Measurements from ENCODE around the gene UBE2Z. TPM values are rescaled to one million over a fixed set of nuclear protein-coding genes. Genes with fewer than 3 reads are reported as not detected.

The UBE2Z gene
- total RNA-seq, 1 donor from 2014 or later = 88.8 TPM

DNA sequence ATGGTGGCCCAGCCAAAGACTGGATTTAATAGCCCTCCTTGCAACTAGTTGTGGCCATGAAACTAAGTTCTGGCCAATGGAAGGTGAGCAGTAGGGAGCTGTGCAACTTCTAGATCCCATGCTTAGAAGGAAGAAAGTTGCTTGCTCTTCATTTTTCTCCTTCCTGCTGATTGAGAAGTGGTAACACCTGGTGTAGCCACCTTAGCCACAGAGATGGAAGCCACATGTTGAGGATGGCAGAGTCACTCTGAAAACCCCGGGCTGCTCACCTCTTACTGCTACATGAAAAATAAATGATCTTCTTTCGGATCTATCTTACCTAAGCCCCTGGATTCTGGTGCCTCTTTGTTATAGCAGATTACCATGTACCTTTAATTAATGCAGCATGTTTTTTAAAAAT is 25.9 kb upstream of the UBE2Z start:
- Mint-ChIP-seq H3K27me3 (ENCODE audit: insufficient read depth) (no peaks in the 10 kb centered on the region), H3K27ac (no peak overlapping the region), H3K4me3 (no peak overlapping the region), H3K36me3 (ENCODE audit: low read depth) (no peaks in the 10 kb centered on the region), H3K9me3 (no peaks in the 10 kb centered on the region), H3K4me1 (ENCODE audit: low read depth) (peaks cover 21% of the 10 kb centered on the region)
- intact Hi-C loops (cut with micrococcal nuclease) = no loop called here
- DNase-seq (ENCODE audit: low spot score) = no peak

DNA sequence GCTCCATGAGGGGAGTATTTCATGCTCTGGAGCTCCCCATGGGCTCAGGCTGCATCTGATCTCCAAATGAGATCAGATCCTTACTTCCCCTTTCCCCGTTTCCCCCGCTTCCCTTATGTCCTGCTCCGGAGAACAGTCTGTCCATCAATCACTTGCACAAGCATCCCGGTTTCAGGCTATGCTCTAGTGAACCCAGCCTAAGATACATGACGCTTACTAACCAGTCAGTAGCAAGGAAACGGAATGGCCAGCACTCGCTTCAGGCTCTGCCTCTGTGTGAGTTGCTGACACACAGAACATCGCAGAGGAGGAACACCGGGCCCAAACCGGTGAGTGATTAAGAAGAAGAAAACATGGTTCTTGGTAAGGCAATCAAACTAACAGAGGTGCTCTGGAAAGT is 25.0 kb upstream of the UBE2Z start:
- no peak overlapping the region for H3K4me3 Mint-ChIP-seq
- H3K36me3 Mint-ChIP-seq (ENCODE audit: low read depth) = no peaks in the 10 kb centered on the region
- no peak for DNase-seq (ENCODE audit: low spot score)
- no peak overlapping the region for H3K27ac Mint-ChIP-seq
- no peaks in the 10 kb centered on the region for H3K27me3 Mint-ChIP-seq (ENCODE audit: insufficient read depth)
- H3K4me1 Mint-ChIP-seq (ENCODE audit: low read depth) = peaks cover 21% of the 10 kb centered on the region
- no peaks in the 10 kb centered on the region for H3K9me3 Mint-ChIP-seq
- intact Hi-C loops (cut with micrococcal nuclease) = no loop called here

DNA sequence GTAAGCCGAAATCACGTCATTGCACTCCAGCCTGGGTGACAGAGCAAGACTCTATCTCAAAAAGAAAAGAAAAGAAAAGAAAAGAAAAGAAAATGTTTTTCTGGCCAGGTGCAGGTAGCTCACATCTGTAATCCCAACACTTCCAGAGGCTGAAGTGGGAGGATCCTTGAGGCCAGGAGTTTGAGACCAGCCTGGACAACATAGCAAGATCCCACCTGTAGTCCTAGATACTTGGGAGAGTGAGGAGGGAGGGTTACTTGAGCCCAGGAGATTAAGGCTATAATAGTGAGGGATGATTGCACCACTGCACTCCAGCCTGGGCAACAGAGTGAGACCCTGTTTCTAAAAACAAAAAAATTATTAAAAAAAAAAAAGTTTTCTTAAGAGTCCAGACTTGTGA is 18.1 kb upstream of the UBE2Z start:
- H3K27me3 Mint-ChIP-seq (ENCODE audit: insufficient read depth) = no peaks in the 10 kb centered on the region
- peaks cover 7% of the 10 kb centered on the region for H3K36me3 Mint-ChIP-seq (ENCODE audit: low read depth)
- no peak overlapping the region for H3K27ac Mint-ChIP-seq
- peaks cover 24% of the 10 kb centered on the region for H3K4me1 Mint-ChIP-seq (ENCODE audit: low read depth)
- DNase-seq (ENCODE audit: low spot score) = no peak
- no peak overlapping the region for H3K4me3 Mint-ChIP-seq
- no peaks in the 10 kb centered on the region for H3K9me3 Mint-ChIP-seq
- intact Hi-C loops (cut with micrococcal nuclease) = loop anchor here (5.0 kb wide), 1 partner anchor 948 kb away; the partner anchor contains the start of gene PNPO

DNA sequence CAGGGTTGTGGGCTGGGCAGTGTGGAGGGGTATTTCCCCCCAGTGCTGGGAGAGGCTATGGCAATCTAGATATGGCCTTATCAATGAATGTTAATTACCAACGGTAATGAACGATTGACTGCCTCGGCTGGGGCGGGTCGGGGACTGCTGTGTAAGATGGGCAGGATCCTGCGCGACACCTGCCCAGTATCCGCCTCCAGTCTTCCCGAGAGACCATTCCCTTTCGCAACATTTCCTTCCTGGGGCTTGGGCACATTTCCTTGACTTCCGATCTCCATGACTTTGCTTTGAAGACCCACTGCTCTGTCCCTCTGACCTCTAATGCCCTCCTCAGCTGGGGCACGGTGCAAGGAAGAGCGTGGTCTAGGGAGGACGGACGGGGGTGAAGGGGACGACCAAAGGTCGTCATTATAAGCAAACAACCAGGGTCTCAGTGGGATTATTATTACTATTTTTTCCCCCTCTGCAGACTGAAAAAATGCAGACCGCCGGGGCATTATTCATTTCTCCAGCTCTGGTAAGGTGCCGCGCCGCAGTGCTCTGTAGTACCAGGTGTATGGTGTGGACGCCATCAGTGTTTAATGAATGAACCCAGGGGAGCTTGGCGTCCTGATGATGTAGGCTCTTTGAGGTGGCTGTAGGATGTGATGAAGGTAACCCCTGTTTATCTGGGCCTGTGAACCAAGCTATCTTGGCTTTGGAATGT is 15.1 kb upstream of the UBE2Z start:
- Mint-ChIP-seq H3K9me3 (no peaks in the 10 kb centered on the region), H3K36me3 (ENCODE audit: low read depth) (peaks cover 23% of the 10 kb centered on the region), H3K27me3 (ENCODE audit: insufficient read depth) (no peaks in the 10 kb centered on the region), H3K4me1 (ENCODE audit: low read depth) (peaks cover 31% of the 10 kb centered on the region), H3K4me3 (peak overlapping the region; percentile 97), H3K27ac (peak overlapping the region; percentile 95)
- no peak for DNase-seq (ENCODE audit: low spot score)
- intact Hi-C loops (cut with micrococcal nuclease) = loop anchor here (1.0 to 5.0 kb wide), 9 partner anchors 15 to 951 kb away; partner anchors contain the start of genes CALCOCO2, PNPO, SNF8 and UBE2Z

DNA sequence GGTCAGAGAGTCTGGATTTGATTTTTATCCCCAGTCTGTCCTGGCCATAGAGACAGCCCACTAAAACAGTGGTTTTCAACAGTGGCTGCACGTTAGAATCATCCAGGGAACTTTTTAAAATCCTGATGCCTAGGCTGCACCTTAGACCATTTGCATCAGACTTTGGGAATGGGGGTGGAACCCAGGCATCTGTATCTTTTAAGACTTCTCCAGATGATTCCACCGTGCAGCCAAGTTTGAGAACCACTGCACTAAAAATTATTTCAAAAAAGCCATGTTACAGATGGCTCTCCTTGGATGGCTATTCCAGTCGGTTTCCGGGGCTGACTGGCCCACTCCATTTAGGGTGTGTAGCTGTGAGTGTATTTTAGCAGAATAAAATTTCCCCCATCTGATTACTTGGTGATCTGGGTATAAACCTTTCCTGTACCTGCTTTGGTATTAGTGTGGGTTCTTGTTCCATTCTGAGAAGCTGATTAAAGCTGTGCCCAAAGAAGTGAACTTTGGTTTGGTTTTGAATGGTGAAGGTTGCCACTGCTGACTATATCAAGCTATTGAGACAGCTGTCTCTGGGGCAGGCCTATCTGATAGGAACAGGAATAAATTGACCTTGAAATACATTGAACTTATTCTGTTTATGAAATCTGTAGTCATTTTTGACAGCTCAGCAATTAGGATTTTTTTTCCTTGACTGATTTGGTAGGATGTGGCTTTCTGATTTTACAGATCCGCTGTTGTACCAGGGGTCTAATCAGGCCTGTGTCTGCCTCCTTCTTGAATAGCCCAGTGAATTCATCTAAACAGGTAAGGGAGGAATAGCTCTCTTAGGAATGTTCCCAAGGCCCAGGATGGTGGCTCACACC is 14.3 kb upstream of the UBE2Z start:
- no peaks in the 10 kb centered on the region for H3K27me3 Mint-ChIP-seq (ENCODE audit: insufficient read depth)
- intact Hi-C loops (cut with micrococcal nuclease) = loop anchor here (1.0 to 5.0 kb wide), 3 partner anchors 138 to 952 kb away; partner anchors contain the start of gene PNPO
- DNase-seq (ENCODE audit: low spot score) = no peak
- peaks cover 23% of the 10 kb centered on the region for H3K36me3 Mint-ChIP-seq (ENCODE audit: low read depth)
- peak overlapping the region; percentile 95 for H3K27ac Mint-ChIP-seq
- peaks cover 31% of the 10 kb centered on the region for H3K4me1 Mint-ChIP-seq (ENCODE audit: low read depth)
- peak overlapping the region; percentile 97 for H3K4me3 Mint-ChIP-seq
- no peaks in the 10 kb centered on the region for H3K9me3 Mint-ChIP-seq

DNA sequence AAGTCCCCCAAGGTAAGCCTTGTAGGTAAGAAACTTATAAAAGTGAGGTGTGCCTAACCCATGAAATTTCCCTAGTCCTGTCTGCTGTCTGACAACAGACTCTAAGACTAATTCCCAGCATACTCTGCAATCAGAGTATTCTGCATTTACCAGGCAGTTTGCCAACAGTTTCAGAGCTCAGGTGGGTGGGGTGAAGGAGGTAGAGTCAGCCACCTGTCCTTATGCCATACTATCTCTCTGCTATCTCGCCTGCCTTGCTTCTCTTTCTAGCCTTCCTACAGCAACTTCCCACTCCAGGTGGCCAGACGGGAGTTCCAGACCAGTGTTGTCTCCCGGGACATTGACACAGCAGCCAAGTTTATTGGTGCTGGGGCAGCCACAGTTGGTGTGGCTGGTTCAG is 13.3 kb upstream of the UBE2Z start:
- Mint-ChIP-seq H3K27me3 (ENCODE audit: insufficient read depth) (no peaks in the 10 kb centered on the region), H3K4me1 (ENCODE audit: low read depth) (peaks cover 31% of the 10 kb centered on the region), H3K4me3 (no peak overlapping the region), H3K9me3 (no peaks in the 10 kb centered on the region), H3K36me3 (ENCODE audit: low read depth) (peaks cover 23% of the 10 kb centered on the region), H3K27ac (no peak overlapping the region)
- intact Hi-C loops (cut with micrococcal nuclease) = loop anchor here (5.0 kb wide), 1 partner anchor 953 kb away; the partner anchor contains the start of gene PNPO
- no peak for DNase-seq (ENCODE audit: low spot score)

DNA sequence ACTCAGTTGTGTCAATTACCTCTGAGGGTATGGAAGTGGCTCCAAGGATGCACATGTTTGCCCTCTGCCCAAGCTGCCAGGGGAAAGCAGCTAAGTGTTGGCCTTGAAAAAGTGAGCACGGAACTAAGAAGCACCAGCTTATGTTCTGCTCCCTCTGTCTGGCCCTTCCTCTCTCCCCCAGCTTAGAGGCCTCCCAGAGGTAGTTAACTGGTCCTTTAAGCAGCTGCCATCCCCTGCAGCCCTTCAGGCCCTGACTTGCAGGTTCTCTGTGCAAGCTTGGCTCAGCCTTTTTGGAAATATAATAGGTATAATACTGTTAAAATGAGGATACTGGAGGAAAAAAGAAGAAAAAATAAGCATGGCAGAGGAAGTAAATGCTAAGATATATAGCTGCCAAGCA is 7.0 kb upstream of the UBE2Z start:
- no peak overlapping the region for H3K4me3 Mint-ChIP-seq
- DNase-seq (ENCODE audit: low spot score) = no peak
- H3K27ac Mint-ChIP-seq = no peak overlapping the region
- no peaks in the 10 kb centered on the region for H3K9me3 Mint-ChIP-seq
- H3K36me3 Mint-ChIP-seq (ENCODE audit: low read depth) = peaks cover 8% of the 10 kb centered on the region
- intact Hi-C loops (cut with micrococcal nuclease) = no loop called here
- H3K27me3 Mint-ChIP-seq (ENCODE audit: insufficient read depth) = no peaks in the 10 kb centered on the region
- no peaks in the 10 kb centered on the region for H3K4me1 Mint-ChIP-seq (ENCODE audit: low read depth)

DNA sequence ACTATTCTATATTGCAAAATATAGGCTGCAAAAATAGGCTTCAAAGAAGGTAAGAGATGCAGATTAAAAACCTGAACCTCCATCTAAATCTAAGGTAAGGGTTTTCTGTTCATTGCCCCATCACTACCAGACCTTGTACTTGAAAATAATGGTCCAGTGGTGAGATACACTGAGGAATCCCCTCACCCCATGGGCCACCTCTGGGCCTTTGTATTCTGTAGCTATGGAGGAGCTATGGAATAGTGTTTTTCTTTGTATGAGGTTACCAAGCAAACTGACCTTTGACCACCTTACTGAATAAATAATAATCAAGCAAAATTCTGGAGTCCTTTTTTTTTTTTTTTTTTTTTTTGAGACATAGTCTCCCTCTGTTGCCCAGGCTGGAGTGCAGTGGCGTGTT is 4.8 kb upstream of the UBE2Z start:
- no peak overlapping the region for H3K27ac Mint-ChIP-seq
- H3K9me3 Mint-ChIP-seq = no peaks in the 10 kb centered on the region
- intact Hi-C loops (cut with micrococcal nuclease) = no loop called here
- no peaks in the 10 kb centered on the region for H3K27me3 Mint-ChIP-seq (ENCODE audit: insufficient read depth)
- H3K4me3 Mint-ChIP-seq = no peak overlapping the region
- peaks cover 5% of the 10 kb centered on the region for H3K4me1 Mint-ChIP-seq (ENCODE audit: low read depth)
- DNase-seq (ENCODE audit: low spot score) = no peak
- H3K36me3 Mint-ChIP-seq (ENCODE audit: low read depth) = no peaks in the 10 kb centered on the region

DNA sequence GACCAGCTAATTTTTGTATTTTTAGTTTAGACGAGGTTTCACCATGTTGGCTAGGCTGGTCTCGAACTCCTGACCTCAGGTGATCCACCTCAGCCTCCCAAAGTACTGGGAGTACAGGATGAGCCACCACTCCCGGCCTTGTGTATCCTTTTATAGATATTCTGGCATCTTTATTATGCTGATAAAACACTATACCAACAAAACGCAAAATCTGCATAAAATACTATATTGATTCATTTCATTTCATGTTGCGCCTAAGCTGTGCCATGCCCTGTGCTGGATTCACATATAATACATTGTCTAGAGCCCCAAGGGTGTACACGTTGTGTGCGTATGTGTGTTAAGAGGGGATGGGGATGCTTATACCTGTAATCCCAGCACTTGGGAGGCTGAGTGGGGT is 3.8 kb upstream of the UBE2Z start:
- Mint-ChIP-seq H3K27ac (no peak overlapping the region), H3K9me3 (no peaks in the 10 kb centered on the region), H3K27me3 (ENCODE audit: insufficient read depth) (no peaks in the 10 kb centered on the region), H3K4me3 (no peak overlapping the region), H3K36me3 (ENCODE audit: low read depth) (peaks cover 3% of the 10 kb centered on the region), H3K4me1 (ENCODE audit: low read depth) (peaks cover 5% of the 10 kb centered on the region)
- DNase-seq (ENCODE audit: low spot score) = no peak
- intact Hi-C loops (cut with micrococcal nuclease) = no loop called here

DNA sequence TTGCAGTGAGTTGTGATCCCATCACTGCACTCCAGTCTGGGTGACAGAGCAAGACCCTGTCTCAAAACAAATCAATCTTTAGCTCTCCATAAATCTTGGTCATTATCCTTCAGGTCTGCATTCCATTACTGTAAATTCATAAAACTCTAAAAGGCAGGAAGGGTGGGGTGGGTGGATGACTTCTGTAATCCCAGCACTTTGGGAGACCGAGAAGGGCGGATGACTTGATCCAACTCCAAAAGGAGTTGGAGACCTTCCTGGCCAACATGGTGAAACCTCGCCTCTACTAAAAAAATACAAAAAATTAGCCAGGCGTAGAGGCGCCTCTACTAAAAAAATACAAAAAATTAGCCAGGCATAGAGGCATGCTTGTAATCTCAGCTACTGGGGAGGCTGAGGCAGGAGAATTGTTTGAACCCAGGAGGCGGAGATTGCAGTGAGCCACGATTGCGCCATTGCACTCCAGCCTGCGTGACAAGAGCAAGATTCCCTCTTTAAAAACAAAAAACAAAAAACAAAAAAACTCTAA is 2.2 kb upstream of the UBE2Z start:
- Mint-ChIP-seq H3K27me3 (ENCODE audit: insufficient read depth) (no peaks in the 10 kb centered on the region), H3K4me1 (ENCODE audit: low read depth) (peaks cover 21% of the 10 kb centered on the region), H3K4me3 (no peak overlapping the region), H3K9me3 (no peaks in the 10 kb centered on the region), H3K36me3 (ENCODE audit: low read depth) (peaks cover 13% of the 10 kb centered on the region), H3K27ac (no peak overlapping the region)
- DNase-seq (ENCODE audit: low spot score) = no peak
- intact Hi-C loops (cut with micrococcal nuclease) = no loop called here

DNA sequence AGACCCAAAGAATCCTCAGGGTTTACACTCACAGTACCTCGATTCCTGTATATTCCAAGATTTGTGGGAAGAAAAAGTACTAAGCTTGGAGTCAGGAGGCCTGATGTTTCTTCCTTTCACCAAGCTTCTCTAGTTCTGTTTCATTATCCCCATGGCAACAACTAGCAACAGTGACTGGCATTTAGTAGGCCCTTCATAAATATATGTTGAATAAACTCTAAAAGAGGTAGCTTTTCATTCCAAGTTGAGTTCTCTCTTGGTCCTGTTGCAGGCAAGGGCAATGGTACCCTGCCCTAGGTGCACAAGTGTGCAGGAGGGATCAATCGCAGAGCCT is 527 bp upstream of the UBE2Z start:
- Mint-ChIP-seq H3K4me1 (ENCODE audit: low read depth) (peaks cover 38% of the 10 kb centered on the region), H3K9me3 (no peaks in the 10 kb centered on the region), H3K4me3 (peak overlapping the region; percentile 88), H3K36me3 (ENCODE audit: low read depth) (peaks cover 24% of the 10 kb centered on the region), H3K27ac (peak overlapping the region; percentile 97), H3K27me3 (ENCODE audit: insufficient read depth) (no peaks in the 10 kb centered on the region)
- DNase-seq (ENCODE audit: low spot score) = no peak
- intact Hi-C loops (cut with micrococcal nuclease) = loop anchor here (1.0 to 2.0 kb wide), 5 partner anchors 9 to 285 kb away; partner anchors contain the start of genes ATP5MC1, CALCOCO2 and SNF8

DNA sequence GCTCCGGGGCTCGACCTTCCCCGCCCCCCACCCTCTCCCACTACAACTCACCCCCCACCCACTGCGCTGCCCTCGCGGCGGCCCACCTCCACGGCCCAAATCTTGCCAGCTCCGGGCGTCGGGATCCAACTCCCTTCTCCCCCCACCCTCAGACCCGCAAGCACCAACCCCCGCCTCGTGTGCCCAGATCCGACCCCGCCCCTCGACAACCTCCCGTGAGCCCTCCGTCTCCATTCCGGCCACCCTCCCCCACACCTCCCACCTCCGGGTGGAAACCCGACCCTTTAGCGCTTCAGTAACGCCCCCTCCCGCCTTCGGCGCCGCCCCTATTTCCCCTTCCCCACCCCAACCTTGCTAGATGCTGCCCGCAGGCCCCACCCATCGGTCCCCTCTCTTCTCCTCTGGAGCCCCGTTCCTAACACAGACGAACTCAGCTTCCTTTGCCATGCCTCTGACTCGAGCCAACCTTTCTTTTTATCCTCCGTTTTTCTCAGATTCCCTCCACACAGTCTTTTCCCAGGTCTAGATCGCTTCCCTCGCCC is 717 bp downstream of the UBE2Z start:
- peak; percentile 79 for DNase-seq (ENCODE audit: low spot score)
- Mint-ChIP-seq H3K27me3 (ENCODE audit: insufficient read depth) (no peaks in the 10 kb centered on the region), H3K4me1 (ENCODE audit: low read depth) (peaks cover 50% of the 10 kb centered on the region), H3K4me3 (peak overlapping the region; percentile 93), H3K9me3 (no peaks in the 10 kb centered on the region), H3K27ac (peak overlapping the region; percentile 95), H3K36me3 (ENCODE audit: low read depth) (peaks cover 34% of the 10 kb centered on the region)
- intact Hi-C loops (cut with micrococcal nuclease) = loop anchor here (1.0 to 2.0 kb wide), 5 partner anchors 7 to 283 kb away; partner anchors contain the start of genes ATP5MC1, CALCOCO2 and SNF8

Measured in activated T-helper 1 cell treated with anti-CD3 and anti-CD28 coated beads, Interleukin-12 subunit alpha, Interleukin-12 subunit beta, Interleukin-2, Interleukin-4 antibody, amounts not matched to agents 30 ng/mL and 10 ng/mL and 1 ng/mL, durations not matched to agents 14 hours and 24 hours and 36 hours (primary cell).